PFSK-1 (cell line): ENCODE data around the gene RMND1.

Experiments used
- FOXP2 ChIP-seq: optimal IDR thresholded peaks from 2 replicates; pipeline ENCODE3; 2011; ENCODE audit warnings: borderline replicate concordance, control low read depth, inconsistent platforms; ENCODE audit not compliant: insufficient read depth; ENCODE audit errors: extremely low read length, extremely low read depth
- POLR2AphosphoS5 ChIP-seq: IDR thresholded peaks from 2 replicates; pipeline ENCODE4 v1.6.1; 2012; ENCODE audit warnings: low read depth, mild to moderate bottlenecking, control low read depth, low read length, moderate library complexity
- REST ChIP-seq, 2 experiments: IDR thresholded peaks; 2 replicates each; pipeline versions ENCODE4 v1.6.1 to v1.8.0; 2011 to 2012; ENCODE audit warnings: low read depth in 2 of 2, low read length in 2 of 2, control low read depth in 1 of 2, inconsistent platforms in 1 of 2, mild to moderate bottlenecking in 1 of 2, moderate library complexity in 1 of 2; ENCODE audit not compliant: insufficient read depth in 1 of 2
- SIN3A ChIP-seq: IDR thresholded peaks from 2 replicates; pipeline ENCODE4 v1.6.1; 2012; ENCODE audit warnings: mild to moderate bottlenecking, low read length, moderate library complexity, borderline replicate concordance; ENCODE audit not compliant: insufficient read depth
- TAF1 ChIP-seq: IDR thresholded peaks from 2 replicates; pipeline ENCODE4 v1.6.1; 2012; ENCODE audit warnings: low read length, control low read depth, borderline replicate concordance; ENCODE audit not compliant: insufficient read depth

DNA sequence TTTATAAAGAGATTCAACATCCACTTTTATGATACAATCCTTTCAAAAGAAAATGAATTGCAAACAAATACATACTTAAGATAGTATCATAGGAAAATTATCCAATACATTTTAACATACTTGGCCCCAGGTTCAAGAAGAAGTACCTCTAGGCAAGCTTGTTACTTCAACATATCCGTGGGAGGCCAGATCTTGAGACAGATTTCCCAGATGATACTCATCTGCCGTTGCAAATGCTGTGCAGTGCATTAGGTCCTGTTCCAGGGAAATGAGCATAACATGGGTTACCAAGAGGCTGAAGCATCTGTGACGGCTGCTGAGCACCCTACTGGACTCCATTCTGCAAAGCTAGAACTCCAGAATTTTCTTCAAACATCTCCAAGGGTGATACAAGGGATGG, 15.6 kb downstream of the RMND1 start:
- TF ChIP-seq POLR2AphosphoS5: no peak
- no peak for TF ChIP-seq TAF1
- no peak for TF ChIP-seq REST (IDR thresholded peaks at IDR 0.05; ENCODE audit: insufficient read depth in 1 of 2, low read depth in 2 of 2, low read length in 2 of 2)
- TF ChIP-seq SIN3A: no peak
- TF ChIP-seq FOXP2: no peak
